H1 (cell line): ENCODE measurements around the gene BRIX1. TPM values are rescaled to one million over a fixed set of nuclear protein-coding genes. Genes with fewer than 3 reads are reported as not detected.

Experiments used
- BACH1 ChIP-seq: IDR thresholded peaks from 2 replicates; pipeline ENCODE4 v1.6.1; 2012; ENCODE audit warnings: low read length, improper control_type of control experiment
- RAD21 ChIP-seq, 2 experiments: IDR thresholded peaks in 1 of 2; conservative IDR thresholded peaks in 1 of 2; 2 replicates each; pipeline ENCODE4 v1.6.1; 2011; ENCODE audit warnings: low read depth in 2 of 2, low read length in 2 of 2, improper control_type of control experiment in 1 of 2, inconsistent platforms in 1 of 2, mild to moderate bottlenecking in 1 of 2, moderate library complexity in 1 of 2
- polyA plus RNA-seq, 7 experiments: library from polyadenylated mRNA; depleted of rRNA in 3 of 7; stranded (reverse) in 5 of 7; unstranded in 2 of 7; fragments of >200 nt in 5 of 7; fragments of 200-250 nt in 2 of 7; gene quantifications; 1 replicate in 5 of 7; 2 replicates in 1 of 7; 4 replicates in 1 of 7; pipeline versions ENCODE4 v1.2.1 to v1.2.3, GENCODE V29; 2011 to 2013; ENCODE audit warnings: missing spikeins in 2 of 7, mixed read lengths in 2 of 7
- total RNA-seq: library from RNA; stranded (reverse); fragmentation: NEBNext Ultra II Directional; extraction: Animal tissue kit (Norgen Biotek cat#: 25700); gene quantifications from 2 replicates; pipeline ENCODE4 v1.2.1, GENCODE V29; 2021

The BRIX1 gene
- total and polyA plus RNA-seq, 2 of the 8 experiments (the other 6 are each of a cell fraction or from before 2014, with no cell fraction given), result 26.9 to 71.7 TPM

GRCh38 chr5:34944460-34945047 lies 29.0 kb downstream of the BRIX1 start (continued):
- no peak for TF ChIP-seq RAD21 (IDR thresholded peaks at IDR 0.05 in 1 of 2, conservative IDR thresholded peaks at IDR 0.05 in 1 of 2; ENCODE audit: low read depth in 2 of 2, low read length in 2 of 2)
- TF ChIP-seq BACH1, result no peak
